ENCODE data around the gene ITGB7. TPM values are rescaled to one million over a fixed set of nuclear protein-coding genes. Genes with fewer than 3 reads are reported as not detected.

ITGB7 gene
- total and polyA plus RNA-seq, 9 of the 15 experiments (the other 6 are each of a cell fraction or from before 2014, with no cell fraction given): 0.06 to 2.0 (median 0.67) TPM

DNA sequence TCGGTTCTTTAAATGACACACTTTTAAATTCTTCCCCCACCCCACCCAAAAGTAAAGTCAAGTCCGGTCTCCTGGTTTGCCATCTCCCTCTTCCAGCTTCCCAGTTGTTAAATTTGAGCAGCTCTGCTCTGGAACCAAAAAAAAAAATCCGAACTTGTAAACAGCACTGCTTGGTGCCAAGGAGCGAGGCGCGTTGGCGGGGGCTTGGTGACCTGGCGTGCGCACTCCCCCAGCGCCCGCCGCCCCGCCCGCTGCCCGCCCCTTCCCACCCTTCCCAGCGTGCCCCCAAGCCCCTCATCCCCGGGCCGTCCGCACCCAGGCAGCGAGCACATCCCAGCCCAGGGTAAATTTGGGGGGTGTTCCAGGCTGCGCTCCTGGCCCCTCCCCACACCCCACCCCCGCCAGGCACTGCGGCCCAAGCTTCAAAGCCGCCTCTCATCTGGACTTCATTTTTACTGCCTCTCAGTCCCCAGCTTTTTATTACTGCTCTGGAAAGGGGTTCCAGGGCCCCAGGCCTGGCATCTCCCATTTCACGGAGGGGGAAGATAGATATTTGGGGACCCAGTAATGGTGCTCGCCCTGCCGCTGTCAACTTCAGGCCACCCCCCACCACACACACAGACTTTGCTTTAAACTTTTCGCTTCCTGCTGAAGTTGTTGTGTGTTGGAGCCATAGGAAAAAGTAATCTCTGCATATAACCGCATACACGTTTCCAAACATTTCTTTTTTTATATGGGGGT lies 11.7 kb upstream of the ITGB7 start:
- FAIRE-seq: no peak
- 48% methylated on average over 18 of the region's 30 CpGs for WGBS (ENCODE audit: insufficient coverage, low coverage, missing lambda C conversion rate)
- Histone ChIP-seq H3K27me3 (ENCODE audit: control insufficient read depth in 2 of 2, insufficient read depth in 2 of 2, low read length in 2 of 2) (no peaks in the 10 kb centered on the region), H3K9me1 (ENCODE audit: control insufficient read depth, insufficient read depth, low read length) (no peaks in the 10 kb centered on the region), H2AFZ (ENCODE audit: low read depth, low read length) (peak overlapping the region; percentile 87), H3K4me3 (peak overlapping the region; percentile 64), H3K36me3 (ENCODE audit: control insufficient read depth, insufficient read depth, low read length) (peaks cover 17% of the 10 kb centered on the region; the same call in 2 of the 3 replicates), H3K9me3 (replicated peaks; ENCODE audit: control insufficient read depth, insufficient read depth, low read depth, low read length) (no peaks in the 10 kb centered on the region), H4K20me1 (replicated peaks; ENCODE audit: control insufficient read depth, insufficient read depth, low read length) (no peaks in the 10 kb centered on the region), H3K27ac (ENCODE audit: extremely low read depth, low read depth, low read length) (peak overlapping the region; percentile 57; the same call in 1 of the 3 replicates), H3K4me2 (ENCODE audit: insufficient read depth, low read length) (peak overlapping the region; percentile 95), H3K9ac (ENCODE audit: insufficient read depth in 1 of 2, low read depth in 2 of 2, low read length in 2 of 2) (peak overlapping the region; percentile 61 to 93; a peak in 3 of 4 replicates), H3K79me2 (ENCODE audit: control insufficient read depth, insufficient read depth, low read length) (peaks cover 24% of the 10 kb centered on the region), H3K4me1 (replicated peaks in 1 of 2; ENCODE audit: control insufficient read depth in 2 of 2, insufficient read depth in 2 of 2, low read length in 2 of 2) (peaks cover 38 to 71% of the 10 kb centered on the region in 2 experiments)
- ChIA-PET POLR2A (interaction anchor here (0.6 to 1.6 kb wide), 10 partner anchors 11 to 275 kb away, joined by 3 to 6 read pairs (median 4); partner anchors contain the start of genes ESPL1, ITGB7 and PFDN5), CTCF (ENCODE audit: low intra/inter-chr PET ratio) (interaction anchor here (0.7 kb wide), 1 partner anchor 32 kb away, joined by 3 read pairs; no protein-coding TSS in a partner anchor)
- no peak for ATAC-seq
- intact Hi-C loops (cut with micrococcal nuclease) (no loop called here), in situ Hi-C loops (cut with MboI) (no loop called here)
- TF ChIP-seq, protein P1, sequence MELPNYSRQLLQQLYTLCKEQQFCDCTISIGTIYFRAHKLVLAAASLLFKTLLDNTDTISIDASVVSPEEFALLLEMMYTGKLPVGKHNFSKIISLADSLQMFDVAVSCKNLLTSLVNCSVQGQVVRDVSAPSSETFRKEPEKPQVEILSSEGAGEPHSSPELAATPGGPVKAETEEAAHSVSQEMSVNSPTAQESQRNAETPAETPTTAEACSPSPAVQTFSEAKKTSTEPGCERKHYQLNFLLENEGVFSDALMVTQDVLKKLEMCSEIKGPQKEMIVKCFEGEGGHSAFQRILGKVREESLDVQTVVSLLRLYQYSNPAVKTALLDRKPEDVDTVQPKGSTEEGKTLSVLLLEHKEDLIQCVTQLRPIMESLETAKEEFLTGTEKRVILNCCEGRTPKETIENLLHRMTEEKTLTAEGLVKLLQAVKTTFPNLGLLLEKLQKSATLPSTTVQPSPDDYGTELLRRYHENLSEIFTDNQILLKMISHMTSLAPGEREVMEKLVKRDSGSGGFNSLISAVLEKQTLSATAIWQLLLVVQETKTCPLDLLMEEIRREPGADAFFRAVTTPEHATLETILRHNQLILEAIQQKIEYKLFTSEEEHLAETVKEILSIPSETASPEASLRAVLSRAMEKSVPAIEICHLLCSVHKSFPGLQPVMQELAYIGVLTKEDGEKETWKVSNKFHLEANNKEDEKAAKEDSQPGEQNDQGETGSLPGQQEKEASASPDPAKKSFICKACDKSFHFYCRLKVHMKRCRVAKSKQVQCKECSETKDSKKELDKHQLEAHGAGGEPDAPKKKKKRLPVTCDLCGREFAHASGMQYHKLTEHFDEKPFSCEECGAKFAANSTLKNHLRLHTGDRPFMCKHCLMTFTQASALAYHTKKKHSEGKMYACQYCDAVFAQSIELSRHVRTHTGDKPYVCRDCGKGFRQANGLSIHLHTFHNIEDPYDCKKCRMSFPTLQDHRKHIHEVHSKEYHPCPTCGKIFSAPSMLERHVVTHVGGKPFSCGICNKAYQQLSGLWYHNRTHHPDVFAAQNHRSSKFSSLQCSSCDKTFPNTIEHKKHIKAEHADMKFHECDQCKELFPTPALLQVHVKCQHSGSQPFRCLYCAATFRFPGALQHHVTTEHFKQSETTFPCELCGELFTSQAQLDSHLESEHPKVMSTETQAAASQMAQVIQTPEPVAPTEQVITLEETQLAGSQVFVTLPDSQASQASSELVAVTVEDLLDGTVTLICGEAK (IDR thresholded peaks at IDR 0.05): no peak
- TF ChIP-seq, protein P1 (CRISPR knock-in tag; IDR thresholded peaks at IDR 0.05): no peak
- TF ChIP-seq, protein P2, sequence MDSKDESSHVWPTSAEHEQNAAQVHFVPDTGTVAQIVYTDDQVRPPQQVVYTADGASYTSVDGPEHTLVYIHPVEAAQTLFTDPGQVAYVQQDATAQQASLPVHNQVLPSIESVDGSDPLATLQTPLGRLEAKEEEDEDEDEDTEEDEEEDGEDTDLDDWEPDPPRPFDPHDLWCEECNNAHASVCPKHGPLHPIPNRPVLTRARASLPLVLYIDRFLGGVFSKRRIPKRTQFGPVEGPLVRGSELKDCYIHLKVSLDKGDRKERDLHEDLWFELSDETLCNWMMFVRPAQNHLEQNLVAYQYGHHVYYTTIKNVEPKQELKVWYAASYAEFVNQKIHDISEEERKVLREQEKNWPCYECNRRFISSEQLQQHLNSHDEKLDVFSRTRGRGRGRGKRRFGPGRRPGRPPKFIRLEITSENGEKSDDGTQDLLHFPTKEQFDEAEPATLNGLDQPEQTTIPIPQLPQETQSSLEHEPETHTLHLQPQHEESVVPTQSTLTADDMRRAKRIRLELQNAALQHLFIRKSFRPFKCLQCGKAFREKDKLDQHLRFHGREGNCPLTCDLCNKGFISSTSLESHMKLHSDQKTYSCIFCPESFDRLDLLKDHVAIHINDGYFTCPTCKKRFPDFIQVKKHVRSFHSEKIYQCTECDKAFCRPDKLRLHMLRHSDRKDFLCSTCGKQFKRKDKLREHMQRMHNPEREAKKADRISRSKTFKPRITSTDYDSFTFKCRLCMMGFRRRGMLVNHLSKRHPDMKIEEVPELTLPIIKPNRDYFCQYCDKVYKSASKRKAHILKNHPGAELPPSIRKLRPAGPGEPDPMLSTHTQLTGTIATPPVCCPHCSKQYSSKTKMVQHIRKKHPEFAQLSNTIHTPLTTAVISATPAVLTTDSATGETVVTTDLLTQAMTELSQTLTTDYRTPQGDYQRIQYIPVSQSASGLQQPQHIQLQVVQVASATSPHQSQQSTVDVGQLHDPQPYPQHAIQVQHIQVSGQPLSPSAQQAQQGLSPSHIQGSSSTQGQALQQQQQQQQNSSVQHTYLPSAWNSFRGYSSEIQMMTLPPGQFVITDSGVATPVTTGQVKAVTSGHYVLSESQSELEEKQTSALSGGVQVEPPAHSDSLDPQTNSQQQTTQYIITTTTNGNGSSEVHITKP (IDR thresholded peaks at IDR 0.05; ENCODE audit: partially characterized antibody): peak; percentile 30
- 0 out of 2 replicates have a peak, but pooled peaks have one; percentile 13 for TF ChIP-seq ZFX (CRISPR knock-in tag; IDR thresholded peaks at IDR 0.05)
- no TSS peak for BruUV-seq (replicated peaks)
- DNase-seq (ENCODE audit: extremely low read depth in 1 of 4, low spot score in 3 of 4): peak in 1 of 4 experiments; percentile 42
